Testis (tissue), 3 donors: ENCODE results near the gene CHERP. TPM values are rescaled to one million over a fixed set of nuclear protein-coding genes. Genes with fewer than 3 reads are reported as not detected.
"Not testable (repeated sequence)": the region's sequence is repeated elsewhere in the genome, so short reads cannot be mapped to it uniquely, and the experiment has no call there.

ENCODE experiments used
- DNase-seq: peaks from one replicate; pipeline ENCODE4 v3.0.0-alpha.2; 2019
- H3K27ac ChIP-seq, 2 donors: fragments of 200-600 bp; sonication (generic); one replicate each; pipeline ENCODE4 v1.5.1; 2019
- H3K27me3 ChIP-seq: fragments of 200-600 bp; sonication (generic); one replicate; pipeline ENCODE4 v1.5.1; 2019
- H3K36me3 ChIP-seq: fragments of 200-600 bp; sonication (generic); one replicate; pipeline ENCODE4 v1.5.1; 2017; ENCODE audit warnings: low read depth; ENCODE audit errors: missing control alignments
- H3K4me1 ChIP-seq: fragments of 200-600 bp; sonication (generic); one replicate; pipeline ENCODE4 v1.5.1; 2019
- H3K4me3 ChIP-seq, 2 donors: fragments of 200-600 bp; sonication (generic); one replicate each; pipeline ENCODE4 v1.5.1; 2017 to 2019
- H3K9me3 ChIP-seq: fragments of 200-600 bp; sonication (generic); one replicate; pipeline ENCODE4 v1.5.1; 2017
- CTCF ChIP-seq, 3 experiments: fragments of 450-650 bp in 2 of 3; fragments of 200-600 bp in 1 of 3; sonication (generic) in 1 of 3; IDR thresholded peaks; one replicate each; pipeline ENCODE4 v1.5.1; 2016 to 2019; ENCODE audit warnings: antibody characterized with exemption in 3 of 3, mild to moderate bottlenecking in 2 of 3, moderate library complexity in 1 of 3
- POLR2A ChIP-seq: fragments of 450-650 bp; IDR thresholded peaks from one replicate; pipeline ENCODE4 v1.6.1; 2017; ENCODE audit warnings: antibody characterized with exemption, mild to moderate bottlenecking, moderate library complexity
- WGBS, 2 donors: methylation state at CpG; one replicate each; pipeline ENCODE4 v1.1.5; 2018; 5-methylcytosine and 5-hydroxymethylcytosine counted together
- intact Hi-C: fragments of 100-400 bp; cut with DNase I; formaldehyde crosslinking; loops from one replicate; pipeline ENCODE4 v1.15.1; 2023; ENCODE audit warnings: low total_unique reads
- polyA plus RNA-seq: library from polyadenylated mRNA; stranded (reverse); fragments of 350-450 nt; fragmentation: Illumina TruSeq; extraction: RNeasy Lipid Tissue Mini Kit (QIAGEN cat#74804); gene quantifications from one replicate; pipeline ENCODE4 v1.2.3, GENCODE V29; 2014; ENCODE audit warnings: low read depth, low replicate concordance; ENCODE audit not compliant: insufficient read depth
- total RNA-seq, 2 donors: library from RNA; depleted of rRNA; stranded (reverse); fragments of >200 nt; gene quantifications; one replicate each; pipeline ENCODE4 v1.2.3, GENCODE V29; 2016

The CHERP gene
- total and polyA plus RNA-seq, 3 donors from 2014 or later = 46.5 to 51.3 (median 49.3) TPM

- Histone ChIP-seq H3K27me3 (no peaks in the 10 kb centered on the region), H3K36me3 (no peaks in the 10 kb centered on the region), H3K4me3 (peak overlapping the region; percentile 50 to 86), H3K27ac (no peak overlapping the region), H3K4me1 (peaks cover 6% of the 10 kb centered on the region), H3K9me3 (no peaks in the 10 kb centered on the region)
- intact Hi-C loops = no loop called here
- WGBS, 2 donors = 51 to 68% methylated on average over 12 of the region's 12 CpGs
- no peak for TF ChIP-seq POLR2A
- TF ChIP-seq CTCF (IDR thresholded peaks at IDR 0.05) = no peak
- DNase-seq = no peak
Observed at GRCh38 chr19:16497042-16497441, 45.2 kb downstream of the CHERP start.

GRCh38 chr19:16496613-16496983 lies 45.6 kb downstream of the CHERP start:
- H3K4me1 ChIP-seq = peaks cover 6% of the 10 kb centered on the region
- no peaks in the 10 kb centered on the region for H3K27me3 ChIP-seq
- WGBS, 2 donors = 2 to 12% methylated on average over 16 of the region's 16 CpGs
- H3K9me3 ChIP-seq = no peaks in the 10 kb centered on the region
- DNase-seq = peak; percentile 43
- intact Hi-C loops = no loop called here
- H3K4me3 ChIP-seq = peak overlapping the region; percentile 50 to 86
- no peak for TF ChIP-seq CTCF (IDR thresholded peaks at IDR 0.05)
- TF ChIP-seq POLR2A = no peak
- peak overlapping the region in 1 of 2 donors; percentile 31 for H3K27ac ChIP-seq
- no peaks in the 10 kb centered on the region for H3K36me3 ChIP-seq

- TF ChIP-seq POLR2A = no peak
- peak in 2 of 3 experiments; percentile 16 to 39 for TF ChIP-seq CTCF (IDR thresholded peaks at IDR 0.05)
- Histone ChIP-seq H3K4me1 (peaks cover 6% of the 10 kb centered on the region), H3K9me3 (no peaks in the 10 kb centered on the region), H3K36me3 (no peaks in the 10 kb centered on the region), H3K27ac (peak within 1 kb of the TSS; percentile 24 to 31), H3K4me3 (peak within 1 kb of the TSS; percentile 50 to 86), H3K27me3 (no peaks in the 10 kb centered on the region)
- peak; percentile 100 for DNase-seq
- intact Hi-C loops = no loop called here
- 0% methylated on average over 20 to 51 of the region's 52 CpGs for WGBS, 2 donors
Observed at GRCh38 chr19:16495982-16496612, 46.1 kb downstream of the CHERP start, which contains the start of the genes C19orf44 and CALR3. C19orf44 (plus strand) TSS chr19:16496394; CDS start chr19:16500793, 4,399 bp downstream. CALR3 (minus strand) TSS chr19:16496167; CDS start chr19:16496129, 38 bp downstream.

- H3K36me3 ChIP-seq, H3K27me3 ChIP-seq, DNase-seq, H3K4me1 ChIP-seq, H3K27ac ChIP-seq, intact Hi-C loops, H3K4me3 ChIP-seq, H3K9me3 ChIP-seq: not testable (repeated sequence)
- WGBS, 2 donors = 88 to 89% methylated on average over 4 of the region's 4 CpGs
Observed at GRCh38 chr19:16486476-16486875, 55.8 kb downstream of the CHERP start.

GRCh38 chr19:16482745-16483144 lies 59.5 kb downstream of the CHERP start:
- Histone ChIP-seq H3K4me3 (no peak overlapping the region), H3K4me1 (no peaks in the 10 kb centered on the region), H3K27me3 (no peaks in the 10 kb centered on the region), H3K27ac (no peak overlapping the region), H3K36me3 (no peaks in the 10 kb centered on the region), H3K9me3 (no peaks in the 10 kb centered on the region)
- TF ChIP-seq POLR2A = no peak
- no peak for TF ChIP-seq CTCF (IDR thresholded peaks at IDR 0.05)
- 89 to 96% methylated on average over 7 of the region's 7 CpGs for WGBS, 2 donors
- DNase-seq = no peak
- intact Hi-C loops = no loop called here
